Measurements from ENCODE around the gene CCDC12. TPM values are rescaled to one million over a fixed set of nuclear protein-coding genes. Genes with fewer than 3 reads are reported as not detected.

CCDC12 gene
- total and polyA plus RNA-seq, 9 of the 15 experiments (the other 6 are each of a cell fraction or from before 2014, with no cell fraction given): 8.9 to 201 (median 86.9) TPM

DNA sequence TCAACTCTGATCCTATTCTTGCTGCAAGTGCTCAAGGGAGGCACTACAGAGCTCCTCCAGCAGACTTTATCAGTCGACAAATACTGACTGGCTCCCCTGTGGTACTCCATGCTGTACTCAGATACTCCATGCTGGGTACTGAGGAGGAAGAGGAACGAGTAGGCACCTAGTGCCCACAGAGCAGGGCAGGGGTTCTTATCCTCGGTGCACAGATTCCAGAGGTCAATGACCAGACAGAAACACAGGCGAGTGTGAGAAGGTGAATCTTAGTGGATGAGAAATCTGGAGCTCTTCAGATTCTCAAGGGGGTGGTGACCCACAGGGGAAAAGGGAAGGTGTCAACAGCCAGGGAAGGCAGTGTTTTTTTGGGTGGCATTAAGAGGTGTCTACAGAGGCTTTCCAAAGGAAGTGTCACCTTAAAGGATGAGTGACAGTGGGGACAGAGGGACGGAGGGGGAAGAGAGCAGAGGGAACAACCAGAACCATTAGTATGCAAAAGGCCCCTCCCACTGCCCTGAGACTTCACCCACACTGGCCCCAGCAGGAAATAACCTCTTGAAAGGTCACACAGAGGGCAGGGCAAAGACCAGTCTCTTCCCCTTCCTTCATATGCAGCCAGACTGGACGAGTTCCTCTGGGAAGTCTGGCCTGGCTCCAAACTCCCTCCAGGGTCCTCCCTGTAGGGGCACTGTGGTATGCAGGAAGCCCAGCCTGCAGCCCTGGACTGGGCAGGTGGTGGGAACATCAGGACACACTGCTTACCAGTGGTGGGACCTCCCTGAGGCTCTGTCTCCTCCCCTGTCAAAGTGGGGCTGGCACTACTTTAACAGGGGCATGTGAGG is 27.5 kb downstream of the CCDC12 start (continued):
- TF ChIP-seq, protein P1, sequence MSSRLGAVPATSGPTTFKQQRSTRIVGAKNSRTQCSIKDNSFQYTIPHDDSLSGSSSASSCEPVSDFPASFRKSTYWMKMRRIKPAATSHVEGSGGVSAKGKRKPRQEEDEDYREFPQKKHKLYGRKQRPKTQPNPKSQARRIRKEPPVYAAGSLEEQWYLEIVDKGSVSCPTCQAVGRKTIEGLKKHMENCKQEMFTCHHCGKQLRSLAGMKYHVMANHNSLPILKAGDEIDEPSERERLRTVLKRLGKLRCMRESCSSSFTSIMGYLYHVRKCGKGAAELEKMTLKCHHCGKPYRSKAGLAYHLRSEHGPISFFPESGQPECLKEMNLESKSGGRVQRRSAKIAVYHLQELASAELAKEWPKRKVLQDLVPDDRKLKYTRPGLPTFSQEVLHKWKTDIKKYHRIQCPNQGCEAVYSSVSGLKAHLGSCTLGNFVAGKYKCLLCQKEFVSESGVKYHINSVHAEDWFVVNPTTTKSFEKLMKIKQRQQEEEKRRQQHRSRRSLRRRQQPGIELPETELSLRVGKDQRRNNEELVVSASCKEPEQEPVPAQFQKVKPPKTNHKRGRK (tag; IDR thresholded peaks at IDR 0.05): no peak
- no peak for TF ChIP-seq CEBPB (tag; IDR thresholded peaks at IDR 0.05)
- TF ChIP-seq, protein P2, sequence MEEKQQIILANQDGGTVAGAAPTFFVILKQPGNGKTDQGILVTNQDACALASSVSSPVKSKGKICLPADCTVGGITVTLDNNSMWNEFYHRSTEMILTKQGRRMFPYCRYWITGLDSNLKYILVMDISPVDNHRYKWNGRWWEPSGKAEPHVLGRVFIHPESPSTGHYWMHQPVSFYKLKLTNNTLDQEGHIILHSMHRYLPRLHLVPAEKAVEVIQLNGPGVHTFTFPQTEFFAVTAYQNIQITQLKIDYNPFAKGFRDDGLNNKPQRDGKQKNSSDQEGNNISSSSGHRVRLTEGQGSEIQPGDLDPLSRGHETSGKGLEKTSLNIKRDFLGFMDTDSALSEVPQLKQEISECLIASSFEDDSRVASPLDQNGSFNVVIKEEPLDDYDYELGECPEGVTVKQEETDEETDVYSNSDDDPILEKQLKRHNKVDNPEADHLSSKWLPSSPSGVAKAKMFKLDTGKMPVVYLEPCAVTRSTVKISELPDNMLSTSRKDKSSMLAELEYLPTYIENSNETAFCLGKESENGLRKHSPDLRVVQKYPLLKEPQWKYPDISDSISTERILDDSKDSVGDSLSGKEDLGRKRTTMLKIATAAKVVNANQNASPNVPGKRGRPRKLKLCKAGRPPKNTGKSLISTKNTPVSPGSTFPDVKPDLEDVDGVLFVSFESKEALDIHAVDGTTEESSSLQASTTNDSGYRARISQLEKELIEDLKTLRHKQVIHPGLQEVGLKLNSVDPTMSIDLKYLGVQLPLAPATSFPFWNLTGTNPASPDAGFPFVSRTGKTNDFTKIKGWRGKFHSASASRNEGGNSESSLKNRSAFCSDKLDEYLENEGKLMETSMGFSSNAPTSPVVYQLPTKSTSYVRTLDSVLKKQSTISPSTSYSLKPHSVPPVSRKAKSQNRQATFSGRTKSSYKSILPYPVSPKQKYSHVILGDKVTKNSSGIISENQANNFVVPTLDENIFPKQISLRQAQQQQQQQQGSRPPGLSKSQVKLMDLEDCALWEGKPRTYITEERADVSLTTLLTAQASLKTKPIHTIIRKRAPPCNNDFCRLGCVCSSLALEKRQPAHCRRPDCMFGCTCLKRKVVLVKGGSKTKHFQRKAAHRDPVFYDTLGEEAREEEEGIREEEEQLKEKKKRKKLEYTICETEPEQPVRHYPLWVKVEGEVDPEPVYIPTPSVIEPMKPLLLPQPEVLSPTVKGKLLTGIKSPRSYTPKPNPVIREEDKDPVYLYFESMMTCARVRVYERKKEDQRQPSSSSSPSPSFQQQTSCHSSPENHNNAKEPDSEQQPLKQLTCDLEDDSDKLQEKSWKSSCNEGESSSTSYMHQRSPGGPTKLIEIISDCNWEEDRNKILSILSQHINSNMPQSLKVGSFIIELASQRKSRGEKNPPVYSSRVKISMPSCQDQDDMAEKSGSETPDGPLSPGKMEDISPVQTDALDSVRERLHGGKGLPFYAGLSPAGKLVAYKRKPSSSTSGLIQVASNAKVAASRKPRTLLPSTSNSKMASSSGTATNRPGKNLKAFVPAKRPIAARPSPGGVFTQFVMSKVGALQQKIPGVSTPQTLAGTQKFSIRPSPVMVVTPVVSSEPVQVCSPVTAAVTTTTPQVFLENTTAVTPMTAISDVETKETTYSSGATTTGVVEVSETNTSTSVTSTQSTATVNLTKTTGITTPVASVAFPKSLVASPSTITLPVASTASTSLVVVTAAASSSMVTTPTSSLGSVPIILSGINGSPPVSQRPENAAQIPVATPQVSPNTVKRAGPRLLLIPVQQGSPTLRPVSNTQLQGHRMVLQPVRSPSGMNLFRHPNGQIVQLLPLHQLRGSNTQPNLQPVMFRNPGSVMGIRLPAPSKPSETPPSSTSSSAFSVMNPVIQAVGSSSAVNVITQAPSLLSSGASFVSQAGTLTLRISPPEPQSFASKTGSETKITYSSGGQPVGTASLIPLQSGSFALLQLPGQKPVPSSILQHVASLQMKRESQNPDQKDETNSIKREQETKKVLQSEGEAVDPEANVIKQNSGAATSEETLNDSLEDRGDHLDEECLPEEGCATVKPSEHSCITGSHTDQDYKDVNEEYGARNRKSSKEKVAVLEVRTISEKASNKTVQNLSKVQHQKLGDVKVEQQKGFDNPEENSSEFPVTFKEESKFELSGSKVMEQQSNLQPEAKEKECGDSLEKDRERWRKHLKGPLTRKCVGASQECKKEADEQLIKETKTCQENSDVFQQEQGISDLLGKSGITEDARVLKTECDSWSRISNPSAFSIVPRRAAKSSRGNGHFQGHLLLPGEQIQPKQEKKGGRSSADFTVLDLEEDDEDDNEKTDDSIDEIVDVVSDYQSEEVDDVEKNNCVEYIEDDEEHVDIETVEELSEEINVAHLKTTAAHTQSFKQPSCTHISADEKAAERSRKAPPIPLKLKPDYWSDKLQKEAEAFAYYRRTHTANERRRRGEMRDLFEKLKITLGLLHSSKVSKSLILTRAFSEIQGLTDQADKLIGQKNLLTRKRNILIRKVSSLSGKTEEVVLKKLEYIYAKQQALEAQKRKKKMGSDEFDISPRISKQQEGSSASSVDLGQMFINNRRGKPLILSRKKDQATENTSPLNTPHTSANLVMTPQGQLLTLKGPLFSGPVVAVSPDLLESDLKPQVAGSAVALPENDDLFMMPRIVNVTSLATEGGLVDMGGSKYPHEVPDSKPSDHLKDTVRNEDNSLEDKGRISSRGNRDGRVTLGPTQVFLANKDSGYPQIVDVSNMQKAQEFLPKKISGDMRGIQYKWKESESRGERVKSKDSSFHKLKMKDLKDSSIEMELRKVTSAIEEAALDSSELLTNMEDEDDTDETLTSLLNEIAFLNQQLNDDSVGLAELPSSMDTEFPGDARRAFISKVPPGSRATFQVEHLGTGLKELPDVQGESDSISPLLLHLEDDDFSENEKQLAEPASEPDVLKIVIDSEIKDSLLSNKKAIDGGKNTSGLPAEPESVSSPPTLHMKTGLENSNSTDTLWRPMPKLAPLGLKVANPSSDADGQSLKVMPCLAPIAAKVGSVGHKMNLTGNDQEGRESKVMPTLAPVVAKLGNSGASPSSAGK (IDR thresholded peaks at IDR 0.05): no peak
- 0 out of 2 replicates have a peak, but pooled peaks have one; percentile 7 for TF ChIP-seq CBFA2T3 (IDR thresholded peaks at IDR 0.05)
- no peak for TF ChIP-seq BRCA1 (IDR thresholded peaks at IDR 0.05)
- TF ChIP-seq BRCA1 (CRISPR knock-in tag; IDR thresholded peaks at IDR 0.05): no peak
- no peak for TF ChIP-seq ZNF143 (CRISPR knock-in tag; IDR thresholded peaks at IDR 0.05)
- no peak for TF ChIP-seq ZNF408 (CRISPR knock-in tag; IDR thresholded peaks at IDR 0.05; ENCODE audit: low read depth)
- no peak for TF ChIP-seq ZNF165 (CRISPR knock-in tag; IDR thresholded peaks at IDR 0.05; ENCODE audit: borderline replicate concordance)
- TF ChIP-seq MEIS2 (IDR thresholded peaks at IDR 0.05; ENCODE audit: partially characterized antibody): peak; percentile 32
- no peak for TF ChIP-seq GATAD2B (IDR thresholded peaks at IDR 0.05; ENCODE audit: borderline replicate concordance)
- TF ChIP-seq MXD1 (CRISPR knock-in tag; IDR thresholded peaks at IDR 0.05; ENCODE audit: borderline replicate concordance, poor library complexity, severe bottlenecking): no peak
- no peak for TF ChIP-seq CBX2 (IDR thresholded peaks at IDR 0.05; ENCODE audit: insufficient read depth, low read length, poor library complexity, severe bottlenecking)
- TF ChIP-seq GABPB2 (CRISPR knock-in tag; conservative IDR thresholded peaks at IDR 0.05): no peak
- TF ChIP-seq HMG20A (CRISPR knock-in tag; conservative IDR thresholded peaks at IDR 0.05): no peak
